Stimulated activated CD8-positive, alpha-beta memory T cell treated with anti-CD3 and anti-CD28 coated beads, Interleukin-7, amount 100 ng/mL, for 4 hours (primary cell): ENCODE measurements around the gene CAMK2D.

ENCODE experiments used
- DNase-seq, 2 donors: peaks; one replicate each; pipeline ENCODE4 v3.0.0-alpha.2; 2020; ENCODE audit warnings: low read depth in 2 of 2

CAMK2D gene

DNA sequence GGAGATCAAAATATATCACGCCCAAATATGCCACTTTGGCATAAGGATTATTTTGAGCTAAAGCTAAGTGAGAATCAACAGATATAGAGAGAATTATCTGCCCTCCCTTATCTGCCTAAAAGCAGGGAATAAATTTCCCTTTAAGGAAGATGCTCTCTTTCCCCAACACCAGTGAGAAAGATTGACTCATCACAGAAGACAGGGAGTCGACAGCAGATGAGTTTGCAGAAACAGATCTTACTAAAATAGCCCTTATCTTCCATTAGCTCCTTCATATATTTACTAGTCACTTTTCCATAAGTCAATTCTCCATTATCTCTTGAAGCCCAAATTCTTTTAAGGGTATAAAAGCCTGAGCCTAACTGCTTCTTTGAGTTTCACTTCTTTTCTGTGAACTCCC lies 156.6 kb downstream of the CAMK2D start:
- DNase-seq = no peak

DNA sequence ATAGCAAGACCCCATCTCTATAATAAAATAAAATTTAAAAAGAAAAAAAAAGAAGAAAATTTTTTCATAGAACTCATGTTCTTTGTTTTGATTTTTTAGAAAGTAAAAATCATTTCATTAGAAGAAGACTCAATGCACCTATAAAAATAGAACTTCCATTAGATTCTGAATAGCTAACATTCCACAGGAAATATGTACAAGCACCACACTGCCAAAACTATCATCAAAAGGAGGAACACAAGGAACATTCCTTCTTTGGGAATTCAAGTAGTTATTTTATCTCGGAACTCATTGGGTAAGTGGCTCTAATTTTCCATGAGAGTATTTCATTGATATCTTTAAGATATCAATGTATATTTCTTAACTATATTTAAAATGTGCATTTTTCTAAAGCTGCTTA lies 157.6 kb downstream of the CAMK2D start:
- no peak for DNase-seq

DNA sequence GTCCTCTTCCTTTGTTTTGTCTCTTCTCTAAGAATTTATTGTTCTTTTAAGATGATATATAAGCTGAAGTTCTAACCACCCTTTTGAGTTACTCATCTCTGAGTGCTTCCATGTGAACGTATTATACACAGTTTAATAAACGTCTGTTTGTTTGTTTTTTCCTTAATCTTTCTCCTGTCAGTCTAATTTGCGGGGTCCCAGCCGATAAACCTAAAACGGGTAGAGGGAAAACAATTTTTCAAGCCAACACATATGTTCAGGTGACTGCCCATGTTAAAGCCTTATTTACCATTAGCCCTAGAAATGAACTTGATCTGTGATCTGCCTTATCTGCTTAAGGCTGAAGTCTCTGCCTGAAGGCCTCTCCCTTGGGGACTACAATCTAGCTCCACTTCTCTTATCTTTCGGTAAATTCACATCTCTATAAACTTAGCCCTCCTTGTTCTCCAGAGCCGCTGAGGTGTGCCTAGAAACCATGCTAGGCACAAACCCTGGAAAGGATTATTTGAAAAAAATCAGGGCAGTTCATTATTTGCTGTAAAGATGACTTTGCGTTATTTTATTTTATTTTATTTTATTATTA lies 158.8 kb downstream of the CAMK2D start:
- DNase-seq = no peak

DNA sequence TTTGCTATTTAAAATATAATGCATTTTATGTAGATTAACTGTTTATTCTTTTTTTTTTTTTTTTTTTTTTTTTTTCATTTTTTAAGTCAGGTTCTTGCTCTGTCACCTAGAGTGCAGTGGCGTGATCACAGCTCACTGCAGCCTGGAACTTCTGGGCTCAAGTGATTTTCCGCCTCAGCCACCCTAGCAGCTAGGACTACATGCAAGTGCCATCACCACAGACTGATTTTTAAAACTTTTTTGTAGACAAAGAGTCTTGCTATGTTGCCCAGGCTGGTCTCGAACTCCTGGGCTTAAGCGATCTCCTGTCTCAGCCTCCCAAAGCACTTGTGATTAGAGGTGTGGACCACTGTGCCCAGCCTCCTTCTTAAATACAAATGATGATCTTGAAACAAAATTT lies 159.9 kb downstream of the CAMK2D start:
- DNase-seq = no peak

DNA sequence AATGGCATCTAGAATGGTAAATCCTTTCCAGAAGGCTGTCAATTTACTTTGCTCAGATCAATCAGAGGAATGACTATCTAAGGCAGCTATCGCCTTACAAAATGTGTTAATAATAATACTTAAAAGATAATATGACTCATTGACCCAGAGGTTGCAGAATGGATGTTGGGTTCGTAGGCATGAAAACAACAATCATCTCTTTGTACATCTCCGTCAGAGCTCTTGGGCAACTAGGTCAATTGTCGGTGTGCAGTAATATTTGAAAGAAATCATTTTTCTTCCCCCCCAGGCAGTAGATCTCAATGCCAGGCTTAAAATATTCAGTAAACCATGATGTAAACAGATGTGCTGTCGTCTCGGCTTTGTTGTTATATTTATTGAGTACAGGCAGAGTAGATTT lies 165.1 kb downstream of the CAMK2D start:
- DNase-seq = no peak

DNA sequence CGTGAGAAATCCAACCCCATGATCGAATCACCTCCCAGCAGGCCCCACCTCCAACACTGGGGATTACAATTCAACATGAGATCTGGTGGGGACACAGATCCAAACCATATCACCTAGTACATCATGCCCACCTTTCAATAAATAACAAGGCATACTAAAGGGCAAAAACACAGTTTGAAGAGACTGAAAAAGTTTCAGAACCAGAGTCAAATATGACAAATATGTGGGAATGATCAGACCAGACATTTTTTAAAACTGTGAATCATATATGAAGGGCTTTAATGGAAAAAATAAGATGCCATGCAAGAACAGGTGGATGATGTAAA lies 167.3 kb downstream of the CAMK2D start:
- DNase-seq = no peak

DNA sequence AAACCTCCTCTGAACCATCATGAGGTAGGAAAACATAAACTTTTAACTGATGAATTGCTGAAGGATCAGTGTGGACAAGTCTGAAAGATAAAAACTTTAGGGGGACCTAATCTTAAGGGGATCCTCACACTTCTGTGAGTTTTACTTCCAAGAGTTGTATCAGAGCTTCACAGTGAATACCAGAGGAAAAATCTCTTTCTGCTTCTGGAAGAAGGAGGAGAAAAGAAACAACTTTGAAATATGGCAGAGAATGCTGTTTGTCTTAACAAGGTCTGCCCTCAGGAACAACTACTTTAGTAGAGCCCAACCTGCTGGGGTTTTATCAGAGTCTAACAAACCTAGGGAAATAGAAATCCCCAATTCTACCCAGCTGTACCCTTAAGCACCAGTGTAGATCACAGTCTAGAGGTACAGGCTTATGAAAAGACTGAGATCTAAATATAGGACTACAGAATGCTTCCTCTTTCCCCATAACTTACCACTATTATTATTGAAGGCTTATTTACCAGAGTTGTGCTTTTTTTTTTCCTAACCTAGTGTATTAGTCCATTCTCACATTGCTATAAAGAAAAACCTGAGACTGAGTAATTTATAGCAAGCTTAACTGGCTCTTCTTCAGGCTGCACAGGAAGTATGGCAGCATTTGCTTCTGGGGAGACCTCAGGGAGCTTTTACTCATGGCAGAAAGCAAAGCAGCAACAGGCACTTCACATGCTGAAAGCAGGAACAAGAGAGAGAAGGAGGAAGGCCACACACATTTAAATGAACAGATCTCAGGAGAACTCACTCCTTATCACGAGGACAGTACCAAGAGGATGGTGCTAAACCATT lies 167.9 kb downstream of the CAMK2D start:
- no peak for DNase-seq

DNA sequence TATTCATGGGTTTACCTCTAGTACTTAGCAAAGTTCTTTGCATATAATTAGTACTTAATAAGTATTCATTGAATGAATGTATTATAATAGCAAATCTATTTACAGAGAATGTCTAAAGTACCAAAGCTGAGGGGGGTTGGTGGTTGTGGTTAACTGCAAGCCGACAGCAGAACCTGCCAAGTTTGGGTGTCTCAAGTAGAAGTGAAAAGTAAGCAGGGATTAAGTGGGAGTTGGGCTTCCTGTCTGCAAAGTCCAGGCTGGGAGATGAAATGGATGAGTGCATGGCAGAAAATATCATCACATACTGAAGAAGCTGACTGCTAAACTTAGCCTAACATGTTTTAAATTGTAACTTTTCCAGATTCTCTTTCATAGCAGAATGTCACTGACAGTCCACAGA lies 169.6 kb downstream of the CAMK2D start:
- DNase-seq = no peak

DNA sequence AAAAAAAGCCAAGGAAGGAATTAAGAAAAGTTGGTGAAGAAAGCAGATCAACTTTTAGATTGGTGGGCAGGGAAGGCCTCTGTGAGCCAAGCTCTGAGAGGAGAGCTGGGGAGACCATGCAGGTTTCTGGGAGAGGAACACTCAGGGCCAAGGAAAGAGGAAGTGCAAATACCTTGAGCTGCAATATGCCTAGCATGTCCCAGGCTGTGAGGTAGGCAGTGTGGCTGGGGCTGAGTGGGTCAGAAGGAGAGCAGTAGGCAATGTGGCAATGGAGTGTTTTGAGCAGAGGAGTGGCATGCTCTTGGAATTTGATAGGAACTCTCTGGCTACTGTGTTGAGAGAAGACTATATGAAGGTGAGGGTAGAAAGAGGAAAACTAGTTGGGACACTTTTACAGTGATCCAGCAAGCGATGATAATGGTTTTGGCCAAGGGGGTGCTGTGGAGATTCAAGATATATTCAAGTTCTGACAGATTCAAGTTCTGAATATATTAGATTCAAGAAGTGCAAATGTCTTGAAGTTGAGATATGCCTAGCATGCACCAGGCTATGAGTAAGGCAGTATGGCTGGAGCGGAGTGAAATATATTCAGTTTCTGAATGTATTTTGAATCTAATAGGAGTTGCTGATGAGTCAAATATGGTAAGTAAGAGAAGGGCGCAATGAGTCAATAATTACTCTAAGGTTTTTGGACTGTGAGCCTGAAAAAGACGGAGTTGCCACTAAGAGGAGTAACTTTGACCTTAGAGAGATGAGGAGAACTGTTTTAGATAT lies 172.5 kb downstream of the CAMK2D start:
- DNase-seq = no peak

DNA sequence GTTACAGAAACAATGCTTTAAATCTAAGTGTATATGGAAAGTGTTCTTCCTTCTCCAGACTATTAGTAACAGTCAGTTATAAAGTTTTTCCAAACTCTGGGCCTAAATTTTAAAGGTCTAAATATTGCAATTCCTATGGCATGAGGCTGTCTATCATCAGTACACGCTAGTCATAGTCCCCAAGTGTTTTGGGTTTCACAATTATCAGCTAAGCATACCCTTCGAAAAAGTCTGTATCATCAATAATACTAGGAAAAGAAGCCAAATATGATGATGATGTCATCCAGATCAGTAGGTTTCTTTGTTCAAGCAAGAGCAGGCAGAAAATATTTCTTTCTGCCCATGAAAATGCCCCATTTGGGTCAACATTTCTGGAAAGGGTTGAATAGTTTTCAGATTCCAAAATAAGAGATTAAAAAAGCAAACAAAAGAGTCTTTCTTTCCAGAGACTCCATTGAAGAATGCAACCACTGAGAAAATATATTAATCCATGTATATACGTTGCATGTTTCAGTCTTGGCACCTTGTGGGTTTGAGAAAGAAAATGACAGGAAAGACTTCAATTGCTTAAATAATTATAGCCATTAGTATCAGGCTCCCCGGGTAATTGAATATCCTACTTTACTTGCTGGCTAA lies 173.8 kb downstream of the CAMK2D start:
- no peak for DNase-seq

DNA sequence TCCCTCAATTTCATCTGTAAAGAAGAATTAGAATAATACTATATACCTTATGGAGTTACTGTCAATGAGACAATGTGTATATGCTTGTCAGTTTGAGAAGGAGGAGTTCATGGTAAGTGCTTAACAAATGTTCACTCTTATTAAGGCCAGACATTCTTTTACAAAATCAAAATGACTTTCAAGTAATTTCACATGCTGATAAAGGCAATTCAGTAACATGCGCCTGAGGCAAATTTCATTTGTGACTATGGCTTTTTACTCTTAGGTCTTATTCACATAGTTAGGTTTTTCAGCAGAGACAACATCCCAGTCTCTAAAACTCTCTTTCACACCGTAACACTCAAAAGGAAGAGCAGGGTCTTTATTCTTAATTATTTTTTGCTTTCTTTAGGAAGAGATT lies 174.4 kb downstream of the CAMK2D start:
- no peak for DNase-seq

DNA sequence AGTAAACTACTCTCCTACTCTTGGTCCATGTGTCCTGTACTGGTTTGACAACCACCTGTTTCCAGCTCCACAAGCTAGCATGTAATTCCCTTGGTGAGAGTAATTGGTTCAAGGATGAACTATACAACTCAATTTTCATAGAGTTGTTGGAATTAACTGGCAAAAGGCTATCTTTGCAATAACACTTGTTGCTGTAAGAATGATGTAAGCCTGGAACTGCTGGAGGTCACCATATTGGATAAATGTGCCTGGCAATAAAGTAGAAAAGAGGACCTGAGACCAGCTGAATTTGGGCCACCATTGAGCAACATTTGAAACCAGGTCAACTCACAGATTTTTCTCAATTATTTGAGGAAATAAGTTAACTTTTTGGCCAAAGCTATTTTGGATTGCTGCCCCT lies 175.5 kb downstream of the CAMK2D start:
- DNase-seq = no peak

DNA sequence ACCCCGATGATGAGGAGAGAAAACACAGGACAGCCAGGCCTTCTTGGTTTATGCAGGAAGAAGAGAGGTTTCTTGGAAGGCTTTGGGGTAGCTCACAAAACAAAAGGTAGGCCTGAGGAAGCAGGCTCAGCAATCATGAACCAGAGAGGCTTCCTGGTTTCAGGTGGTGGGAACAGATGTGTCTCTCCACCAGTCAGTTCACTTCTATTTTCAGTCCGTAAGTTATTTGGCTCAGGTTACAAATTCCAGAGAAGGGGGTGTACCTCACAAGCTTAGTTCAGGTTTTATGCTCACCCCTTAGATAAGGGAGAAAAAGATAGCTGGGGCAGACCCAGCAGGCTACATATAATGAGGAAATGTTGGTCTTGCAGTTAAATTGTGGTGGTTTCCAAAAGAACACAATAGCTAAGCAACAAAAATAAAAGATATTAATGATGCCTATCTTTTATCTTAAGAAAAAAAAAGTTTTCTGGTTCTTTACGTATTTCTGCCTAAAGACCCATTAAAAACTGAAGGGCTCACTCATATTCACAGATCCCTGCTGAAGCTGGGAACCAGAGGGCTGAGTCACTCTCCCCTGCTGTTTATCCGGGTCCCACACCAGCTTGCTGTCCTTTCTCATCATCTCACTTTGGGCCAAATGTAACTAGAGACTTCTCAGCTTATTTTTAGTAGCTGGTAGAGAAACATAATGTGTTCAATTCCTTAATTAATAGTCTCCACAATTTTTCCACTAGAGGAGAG lies 177.0 kb downstream of the CAMK2D start:
- DNase-seq = no peak

DNA sequence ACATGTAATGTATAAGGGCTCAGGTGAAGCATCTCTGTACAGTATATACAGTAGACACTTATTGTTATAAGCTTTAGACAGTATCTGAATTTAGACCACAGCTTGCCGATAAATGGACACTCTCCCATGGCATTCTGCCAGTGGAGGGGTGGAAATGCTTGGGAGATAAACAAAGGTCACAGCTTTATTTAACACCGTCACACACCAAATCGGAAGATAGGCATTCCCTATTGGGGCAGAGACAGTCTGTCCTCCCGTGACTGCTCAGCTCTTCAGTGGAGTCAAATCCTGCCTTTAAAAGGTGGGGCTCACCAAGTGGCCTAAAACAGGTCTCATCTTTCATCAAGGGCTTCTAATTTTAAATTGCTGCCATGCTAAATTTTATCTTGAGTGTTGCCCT lies 178.8 kb downstream of the CAMK2D start:
- no peak for DNase-seq

DNA sequence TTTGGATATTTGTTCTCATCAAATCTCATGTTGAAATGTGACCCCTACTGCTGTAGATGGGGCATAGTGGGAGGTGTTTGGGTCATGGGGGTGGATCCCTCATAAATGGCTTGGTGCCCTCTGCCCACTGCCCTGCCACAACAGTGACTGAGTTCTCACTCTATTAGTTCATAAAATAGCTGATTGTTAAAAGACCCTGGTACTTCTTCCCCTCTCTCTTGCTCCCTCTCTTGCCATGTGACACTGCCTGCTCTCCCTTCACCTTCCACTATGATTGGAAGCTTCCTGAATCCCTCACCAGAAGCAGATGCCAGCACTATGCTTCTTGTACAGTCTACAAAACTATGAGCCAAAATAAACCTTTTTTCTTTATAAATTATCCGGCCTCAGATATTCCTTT lies 182.2 kb downstream of the CAMK2D start:
- no peak for DNase-seq

DNA sequence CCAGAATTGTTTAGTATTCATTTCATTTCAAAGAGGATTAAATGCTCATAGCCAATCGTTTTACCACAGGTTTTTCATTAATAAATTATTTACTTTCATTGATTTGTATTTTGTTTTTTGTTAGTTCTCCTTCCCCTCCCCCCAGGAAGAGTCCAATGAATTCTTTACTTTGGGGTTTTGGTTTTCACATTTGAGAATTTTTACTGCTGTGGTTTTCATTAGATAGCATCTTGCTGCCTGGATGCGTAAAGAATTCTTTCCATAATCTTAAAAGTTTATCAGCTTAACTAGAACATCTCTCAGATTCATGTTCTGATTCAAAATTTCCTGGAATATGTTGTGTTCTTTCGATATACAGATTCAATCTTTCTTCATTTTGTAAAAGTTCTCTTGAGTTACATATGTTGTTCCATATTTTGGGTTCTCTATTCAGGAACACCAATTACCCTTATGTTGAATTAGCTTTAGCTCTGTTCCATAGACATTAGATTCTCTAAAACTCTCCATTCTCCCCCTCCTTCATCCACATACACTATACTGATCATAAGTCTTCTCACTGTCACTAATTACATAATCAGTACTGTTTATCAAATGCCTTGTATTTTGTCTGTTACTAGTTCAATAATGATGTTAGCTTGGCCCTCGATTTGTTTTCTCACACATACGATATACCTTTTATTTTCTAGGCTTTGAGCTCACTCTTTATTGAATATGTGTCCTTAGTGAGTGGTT lies 184.4 kb downstream of the CAMK2D start:
- DNase-seq = no peak

DNA sequence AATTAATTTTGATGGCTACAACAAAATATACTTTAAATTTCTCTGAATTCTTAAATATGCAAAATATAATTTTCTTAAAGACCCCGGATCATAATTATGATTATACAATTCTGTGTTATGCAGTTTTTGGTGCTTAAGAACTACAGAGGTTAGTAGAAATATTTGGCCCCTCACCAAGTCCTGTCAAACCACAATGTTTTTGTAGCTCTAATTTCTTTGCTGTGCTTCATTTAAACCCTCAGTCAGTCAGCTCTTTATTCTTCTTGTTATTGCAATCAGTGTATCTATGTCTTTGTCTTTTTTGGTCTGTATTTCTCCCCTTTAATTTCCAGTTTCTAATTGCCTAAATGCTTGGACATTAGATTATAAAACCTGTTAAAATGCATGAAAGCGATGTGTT lies 186.1 kb downstream of the CAMK2D start:
- no peak for DNase-seq

DNA sequence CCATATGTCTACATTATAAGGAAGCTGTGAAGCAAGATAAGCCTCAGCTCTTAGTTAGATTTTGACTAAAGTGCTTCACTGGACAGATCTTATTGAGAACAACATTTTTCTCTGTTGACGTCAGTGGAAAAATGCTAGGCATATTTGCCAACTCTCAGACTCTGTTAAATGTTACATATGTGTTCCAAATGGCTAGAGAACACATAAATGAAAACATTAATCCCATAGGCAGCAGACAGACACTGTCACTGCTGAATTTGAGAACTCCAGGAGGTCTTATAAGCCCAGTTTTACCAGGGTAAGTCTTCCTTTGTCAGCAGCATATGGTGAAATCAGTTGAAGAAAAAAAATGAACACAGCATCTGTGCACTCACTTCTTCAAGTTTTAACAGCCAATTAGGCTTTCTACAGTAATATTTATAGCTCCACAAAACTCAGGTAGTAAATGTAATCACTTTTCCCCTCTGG lies 186.9 kb downstream of the CAMK2D start:
- DNase-seq = no peak

DNA sequence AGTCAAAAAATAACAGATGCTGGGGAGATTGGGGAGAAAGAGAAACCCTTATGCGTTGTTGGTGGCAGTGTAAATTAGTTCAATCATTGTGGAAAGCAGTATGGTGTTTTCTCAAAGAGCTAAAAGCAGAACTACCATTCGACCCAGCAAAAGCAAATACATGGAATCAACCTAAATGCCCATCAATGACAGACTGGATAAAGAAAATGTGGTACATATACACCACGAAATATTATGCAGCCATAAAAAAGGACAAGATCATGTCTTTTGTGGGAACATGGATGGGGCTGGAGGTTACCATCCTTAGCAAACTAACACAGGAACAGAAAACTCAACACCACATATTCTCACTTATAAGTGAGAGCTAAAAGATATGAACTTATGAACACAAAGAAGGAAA lies 188.9 kb downstream of the CAMK2D start:
- no peak for DNase-seq

DNA sequence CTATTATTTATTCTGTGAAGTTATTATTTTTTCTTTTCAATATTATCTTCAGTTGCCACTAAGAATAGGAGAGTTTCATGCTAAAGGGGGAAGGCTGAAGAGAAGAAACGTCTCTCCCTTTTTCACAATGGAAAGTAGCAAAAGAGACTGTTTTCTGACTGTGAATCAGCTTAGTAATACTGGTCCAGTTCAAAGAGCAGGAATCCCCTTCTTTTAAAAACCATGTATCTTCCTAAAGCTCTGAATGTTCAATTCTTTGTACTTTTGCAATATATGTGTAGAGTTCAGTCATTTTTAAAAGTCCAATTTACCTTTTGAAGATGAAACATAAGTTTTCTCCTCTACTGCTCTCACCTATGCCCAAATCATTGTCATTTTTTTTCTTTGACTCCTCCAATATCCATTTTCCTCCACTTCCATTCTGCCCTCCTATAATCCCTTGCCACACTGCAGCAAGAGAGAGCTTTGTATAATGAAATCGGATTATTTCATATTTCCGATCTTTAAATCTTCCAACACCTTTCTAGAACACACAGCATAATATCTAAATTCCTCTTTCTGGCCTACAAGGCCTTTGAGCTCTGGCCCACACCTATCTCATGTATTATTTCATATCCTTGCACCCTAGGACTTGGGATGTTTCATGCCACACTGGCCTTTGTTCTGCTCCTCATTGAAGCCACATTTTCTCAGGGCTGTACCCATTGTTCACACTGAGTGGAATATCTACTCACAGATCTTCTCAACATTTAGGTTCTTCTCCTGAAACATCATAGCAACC lies 195.3 kb downstream of the CAMK2D start:
- no peak for DNase-seq

DNA sequence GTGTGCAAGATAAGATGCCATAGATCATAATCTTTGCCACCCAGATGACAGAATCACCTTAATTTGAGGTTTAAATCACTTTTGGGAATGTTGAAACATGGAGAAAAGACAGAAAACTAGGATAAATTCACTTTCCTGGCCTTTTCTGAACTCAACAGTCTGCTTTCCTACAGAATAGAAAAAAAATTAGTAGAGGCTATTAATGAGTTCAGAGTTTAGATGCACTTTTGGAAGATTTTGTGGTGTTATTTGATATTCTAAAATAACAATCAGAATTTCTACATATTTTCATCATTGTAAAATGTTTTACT lies 195.9 kb downstream of the CAMK2D start:
- DNase-seq = no peak
